ENCODE results near the gene BCAP31. TPM values are rescaled to one million over a fixed set of nuclear protein-coding genes. Genes with fewer than 3 reads are reported as not detected.
"Not testable (repeated sequence)": the region's sequence is repeated elsewhere in the genome, so short reads cannot be mapped to it uniquely, and the experiment has no call there.

BCAP31 gene
- total RNA-seq, 1 donor from 2014 or later, result 219 TPM

DNA sequence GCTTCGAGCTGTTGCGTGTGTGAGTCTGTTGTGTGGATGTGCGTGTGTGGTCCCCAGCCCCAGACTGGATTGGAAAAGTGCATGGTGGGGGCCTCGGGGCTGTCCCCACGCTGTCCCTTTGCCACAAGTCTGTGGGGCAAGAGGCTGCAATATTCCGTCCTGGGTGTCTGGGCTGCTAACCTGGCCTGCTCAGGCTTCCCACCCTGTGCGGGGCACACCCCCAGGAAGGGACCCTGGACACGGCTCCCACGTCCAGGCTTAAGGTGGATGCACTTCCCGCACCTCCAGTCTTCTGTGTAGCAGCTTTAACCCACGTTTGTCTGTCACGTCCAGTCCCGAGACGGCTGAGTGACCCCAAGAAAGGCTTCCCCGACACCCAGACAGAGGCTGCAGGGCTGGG, 28.1 kb downstream of the BCAP31 start:
- Mint-ChIP-seq H3K4me3 (ENCODE audit: unreplicated experiment) (no peak overlapping the region), H3K4me1 (ENCODE audit: low read depth, unreplicated experiment) (no peaks in the 10 kb centered on the region), H3K36me3 (ENCODE audit: low read depth, unreplicated experiment) (peaks cover 4% of the 10 kb centered on the region), H3K9me3 (ENCODE audit: unreplicated experiment) (no peaks in the 10 kb centered on the region), H3K27ac (ENCODE audit: unreplicated experiment) (no peak overlapping the region), H3K27me3 (ENCODE audit: low read depth, unreplicated experiment) (no peaks in the 10 kb centered on the region)
- Histone ChIP-seq H3K27ac (ENCODE audit: low read depth, low read length) (no peak overlapping the region), H3K4me1 (ENCODE audit: insufficient read depth, low read length) (no peaks in the 10 kb centered on the region), H3K9me3 (ENCODE audit: insufficient read depth, low read depth, low read length) (no peaks in the 10 kb centered on the region), H3K36me3 (ENCODE audit: insufficient read depth, low read length) (no peaks in the 10 kb centered on the region), H3K9ac (ENCODE audit: low read length) (no peak overlapping the region), H3K79me2 (ENCODE audit: insufficient read depth, low read length) (no peaks in the 10 kb centered on the region), H3K4me3 (ENCODE audit: insufficient read depth, low read depth, low read length) (no peak overlapping the region), H2AFZ (ENCODE audit: low read depth, low read length) (no peak overlapping the region), H3K4me2 (ENCODE audit: low read length) (no peak overlapping the region), H3K27me3 (ENCODE audit: insufficient read depth, low read length) (no peaks in the 10 kb centered on the region), H4K20me1 (ENCODE audit: insufficient read depth, low read length) (no peaks in the 10 kb centered on the region)
- no peak for FAIRE-seq
- no peak for DNase-seq (ENCODE audit: low read depth)
- TF ChIP-seq, protein P1, sequence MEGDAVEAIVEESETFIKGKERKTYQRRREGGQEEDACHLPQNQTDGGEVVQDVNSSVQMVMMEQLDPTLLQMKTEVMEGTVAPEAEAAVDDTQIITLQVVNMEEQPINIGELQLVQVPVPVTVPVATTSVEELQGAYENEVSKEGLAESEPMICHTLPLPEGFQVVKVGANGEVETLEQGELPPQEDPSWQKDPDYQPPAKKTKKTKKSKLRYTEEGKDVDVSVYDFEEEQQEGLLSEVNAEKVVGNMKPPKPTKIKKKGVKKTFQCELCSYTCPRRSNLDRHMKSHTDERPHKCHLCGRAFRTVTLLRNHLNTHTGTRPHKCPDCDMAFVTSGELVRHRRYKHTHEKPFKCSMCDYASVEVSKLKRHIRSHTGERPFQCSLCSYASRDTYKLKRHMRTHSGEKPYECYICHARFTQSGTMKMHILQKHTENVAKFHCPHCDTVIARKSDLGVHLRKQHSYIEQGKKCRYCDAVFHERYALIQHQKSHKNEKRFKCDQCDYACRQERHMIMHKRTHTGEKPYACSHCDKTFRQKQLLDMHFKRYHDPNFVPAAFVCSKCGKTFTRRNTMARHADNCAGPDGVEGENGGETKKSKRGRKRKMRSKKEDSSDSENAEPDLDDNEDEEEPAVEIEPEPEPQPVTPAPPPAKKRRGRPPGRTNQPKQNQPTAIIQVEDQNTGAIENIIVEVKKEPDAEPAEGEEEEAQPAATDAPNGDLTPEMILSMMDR (IDR thresholded peaks at IDR 0.05; ENCODE audit: insufficient read depth, low read depth, low read length), result no peak
- TF ChIP-seq EZH2 (IDR thresholded peaks at IDR 0.05; ENCODE audit: insufficient read depth, low read length), result no peak

DNA sequence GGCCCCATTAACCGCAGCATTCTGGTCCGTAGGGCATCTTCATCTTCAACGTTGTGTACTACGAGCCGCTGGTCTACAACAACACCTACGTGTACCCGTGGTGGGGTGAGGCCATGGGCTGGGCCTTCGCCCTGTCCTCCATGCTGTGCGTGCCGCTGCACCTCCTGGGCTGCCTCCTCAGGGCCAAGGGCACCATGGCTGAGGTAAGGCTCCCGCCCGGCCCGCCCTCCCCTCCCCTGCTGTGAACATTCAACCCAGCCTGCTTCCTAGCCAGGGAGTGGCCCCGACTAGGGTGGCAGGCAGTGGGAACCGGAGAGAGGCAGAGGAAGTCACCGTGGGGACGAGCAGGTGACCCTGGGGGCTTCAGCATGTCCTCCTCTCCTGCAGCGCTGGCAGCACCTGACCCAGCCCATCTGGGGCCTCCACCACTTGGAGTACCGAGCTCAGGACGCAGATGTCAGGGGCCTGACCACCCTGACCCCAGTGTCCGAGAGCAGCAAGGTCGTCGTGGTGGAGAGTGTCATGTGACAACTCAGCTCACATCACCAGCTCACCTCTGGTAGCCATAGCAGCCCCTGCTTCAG, 29.4 kb downstream of the BCAP31 start:
- no peaks in the 10 kb centered on the region for H3K27me3 Mint-ChIP-seq (ENCODE audit: low read depth, unreplicated experiment)
- H3K4me3 Mint-ChIP-seq (ENCODE audit: unreplicated experiment), result no peak overlapping the region
- DNase-seq (ENCODE audit: low read depth), result no peak
- no peak overlapping the region for H3K27ac ChIP-seq (ENCODE audit: low read depth, low read length)
- peaks cover 6% of the 10 kb centered on the region for H4K20me1 ChIP-seq (ENCODE audit: insufficient read depth, low read length)
- FAIRE-seq, result no peak
- peaks cover 3% of the 10 kb centered on the region for H3K79me2 ChIP-seq (ENCODE audit: insufficient read depth, low read length)
- H3K4me1 ChIP-seq (ENCODE audit: insufficient read depth, low read length), result peaks cover 8% of the 10 kb centered on the region
- TF ChIP-seq, protein P1 (IDR thresholded peaks at IDR 0.05; ENCODE audit: insufficient read depth, low read depth, low read length), result no peak
- no peak for TF ChIP-seq EZH2 (IDR thresholded peaks at IDR 0.05; ENCODE audit: insufficient read depth, low read length)
- peaks cover 4% of the 10 kb centered on the region for H3K36me3 Mint-ChIP-seq (ENCODE audit: low read depth, unreplicated experiment)
- no peaks in the 10 kb centered on the region for H3K9me3 Mint-ChIP-seq (ENCODE audit: unreplicated experiment)
- H3K9ac ChIP-seq (ENCODE audit: low read length), result no peak overlapping the region
- no peaks in the 10 kb centered on the region for H3K36me3 ChIP-seq (ENCODE audit: insufficient read depth, low read length)
- no peak overlapping the region for H2AFZ ChIP-seq (ENCODE audit: low read depth, low read length)
- H3K27me3 ChIP-seq (ENCODE audit: insufficient read depth, low read length), result no peaks in the 10 kb centered on the region
- no peak overlapping the region for H3K4me3 ChIP-seq (ENCODE audit: insufficient read depth, low read depth, low read length)
- H3K4me2 ChIP-seq (ENCODE audit: low read length), result no peak overlapping the region
- H3K9me3 ChIP-seq (ENCODE audit: insufficient read depth, low read depth, low read length), result no peaks in the 10 kb centered on the region
- no peak overlapping the region for H3K27ac Mint-ChIP-seq (ENCODE audit: unreplicated experiment)
- H3K4me1 Mint-ChIP-seq (ENCODE audit: low read depth, unreplicated experiment), result no peaks in the 10 kb centered on the region

DNA sequence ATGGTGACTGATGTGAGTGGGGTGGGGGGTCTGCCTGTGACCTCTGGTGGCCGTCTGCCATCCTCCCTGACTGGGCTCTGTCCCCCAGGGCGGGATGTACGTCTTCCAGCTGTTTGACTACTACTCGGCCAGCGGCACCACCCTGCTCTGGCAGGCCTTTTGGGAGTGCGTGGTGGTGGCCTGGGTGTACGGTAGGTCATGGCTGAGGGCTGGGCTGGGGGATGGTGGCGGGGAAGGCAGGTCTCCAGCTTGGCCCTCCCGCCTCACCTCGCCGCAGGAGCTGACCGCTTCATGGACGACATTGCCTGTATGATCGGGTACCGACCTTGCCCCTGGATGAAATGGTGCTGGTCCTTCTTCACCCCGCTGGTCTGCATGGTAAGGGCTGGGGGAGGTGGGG, 29.9 kb downstream of the BCAP31 start:
- not testable (repeated sequence) for DNase-seq (ENCODE audit: low read depth); H3K9me3 Mint-ChIP-seq (ENCODE audit: unreplicated experiment); H3K79me2 ChIP-seq (ENCODE audit: insufficient read depth, low read length); H3K9ac ChIP-seq (ENCODE audit: low read length); H3K9me3 ChIP-seq (ENCODE audit: insufficient read depth, low read depth, low read length); H3K4me3 ChIP-seq (ENCODE audit: insufficient read depth, low read depth, low read length); H3K27ac Mint-ChIP-seq (ENCODE audit: unreplicated experiment); H2AFZ ChIP-seq (ENCODE audit: low read depth, low read length); H3K4me1 Mint-ChIP-seq (ENCODE audit: low read depth, unreplicated experiment); H3K36me3 Mint-ChIP-seq (ENCODE audit: low read depth, unreplicated experiment); H3K36me3 ChIP-seq (ENCODE audit: insufficient read depth, low read length); H3K4me3 Mint-ChIP-seq (ENCODE audit: unreplicated experiment); H4K20me1 ChIP-seq (ENCODE audit: insufficient read depth, low read length); H3K4me2 ChIP-seq (ENCODE audit: low read length); H3K27me3 ChIP-seq (ENCODE audit: insufficient read depth, low read length); H3K27ac ChIP-seq (ENCODE audit: low read depth, low read length); FAIRE-seq; H3K27me3 Mint-ChIP-seq (ENCODE audit: low read depth, unreplicated experiment)
- H3K4me1 ChIP-seq (ENCODE audit: insufficient read depth, low read length), result peaks cover 11% of the 10 kb centered on the region

Data from astrocyte (in vitro differentiated cells and primary cell).